ENCODE data around the gene HHIPL1. TPM values are rescaled to one million over a fixed set of nuclear protein-coding genes. Genes with fewer than 3 reads are reported as not detected.
"Not testable (repeated sequence)": the region's sequence is repeated elsewhere in the genome, so short reads cannot be mapped to it uniquely, and the experiment has no call there.

Gene HHIPL1
- total RNA-seq, 1 donor from 2014 or later = 2.5 TPM

GRCh38 chr14:99633141-99633540, 11.8 kb upstream of the HHIPL1 start:
- no peak for DNase-seq (ENCODE audit: low read depth, low spot score)
- Mint-ChIP-seq H3K9me3 (no peaks in the 10 kb centered on the region), H3K36me3 (ENCODE audit: low read depth) (no peaks in the 10 kb centered on the region), H3K27me3 (ENCODE audit: low read depth) (no peaks in the 10 kb centered on the region), H3K27ac (ENCODE audit: unreplicated experiment) (no peak overlapping the region), H3K4me3 (no peak overlapping the region), H3K4me1 (peaks cover 9% of the 10 kb centered on the region)
- TF ChIP-seq, protein P1, sequence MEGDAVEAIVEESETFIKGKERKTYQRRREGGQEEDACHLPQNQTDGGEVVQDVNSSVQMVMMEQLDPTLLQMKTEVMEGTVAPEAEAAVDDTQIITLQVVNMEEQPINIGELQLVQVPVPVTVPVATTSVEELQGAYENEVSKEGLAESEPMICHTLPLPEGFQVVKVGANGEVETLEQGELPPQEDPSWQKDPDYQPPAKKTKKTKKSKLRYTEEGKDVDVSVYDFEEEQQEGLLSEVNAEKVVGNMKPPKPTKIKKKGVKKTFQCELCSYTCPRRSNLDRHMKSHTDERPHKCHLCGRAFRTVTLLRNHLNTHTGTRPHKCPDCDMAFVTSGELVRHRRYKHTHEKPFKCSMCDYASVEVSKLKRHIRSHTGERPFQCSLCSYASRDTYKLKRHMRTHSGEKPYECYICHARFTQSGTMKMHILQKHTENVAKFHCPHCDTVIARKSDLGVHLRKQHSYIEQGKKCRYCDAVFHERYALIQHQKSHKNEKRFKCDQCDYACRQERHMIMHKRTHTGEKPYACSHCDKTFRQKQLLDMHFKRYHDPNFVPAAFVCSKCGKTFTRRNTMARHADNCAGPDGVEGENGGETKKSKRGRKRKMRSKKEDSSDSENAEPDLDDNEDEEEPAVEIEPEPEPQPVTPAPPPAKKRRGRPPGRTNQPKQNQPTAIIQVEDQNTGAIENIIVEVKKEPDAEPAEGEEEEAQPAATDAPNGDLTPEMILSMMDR (conservative IDR thresholded peaks at IDR 0.05) = no peak

DNA sequence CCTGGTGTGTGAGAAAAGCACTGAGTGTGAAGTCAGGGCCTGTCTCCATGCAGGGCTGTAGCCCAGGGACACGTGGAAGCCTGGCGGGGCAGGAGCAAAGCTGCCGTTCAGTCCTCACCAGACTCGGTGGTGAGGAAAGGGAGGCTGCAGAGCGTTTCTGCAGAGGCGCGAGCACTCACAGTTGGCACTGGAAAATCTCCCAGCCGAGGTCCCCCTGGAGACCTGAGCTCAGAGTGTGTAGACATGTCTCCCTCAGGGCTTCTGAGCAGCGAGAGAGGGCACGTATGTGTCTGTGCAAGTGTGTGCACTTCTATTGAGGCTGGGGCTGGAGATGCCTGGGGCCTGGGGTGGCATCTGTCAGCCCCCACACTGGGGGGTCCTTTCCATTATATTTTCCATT, 11.0 kb upstream of the HHIPL1 start:
- TF ChIP-seq, protein P1 (conservative IDR thresholded peaks at IDR 0.05) = no peak
- peaks cover 6% of the 10 kb centered on the region for H3K4me1 Mint-ChIP-seq
- no peak overlapping the region for H3K27ac Mint-ChIP-seq (ENCODE audit: unreplicated experiment)

DNA sequence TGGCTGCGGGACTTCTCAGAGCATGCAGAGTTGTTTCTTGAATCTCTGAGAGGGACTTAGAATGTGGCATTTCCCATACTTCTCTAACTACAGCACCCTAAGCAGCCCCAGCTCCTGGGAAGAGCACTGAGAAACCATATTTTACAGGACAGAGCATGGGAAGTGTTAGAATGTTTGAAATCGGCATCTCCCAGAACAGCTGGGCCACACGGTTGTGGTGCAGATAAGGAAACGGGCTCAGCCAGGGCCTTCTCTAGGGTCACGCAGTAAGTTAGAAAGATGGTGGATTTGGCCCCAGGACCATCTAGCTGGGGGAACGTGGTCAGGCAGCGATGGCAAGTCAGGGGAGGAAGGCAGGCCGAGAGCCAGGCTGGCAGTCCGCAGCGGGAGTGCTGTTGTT, 10.5 kb upstream of the HHIPL1 start:
- Mint-ChIP-seq H3K9me3 (no peaks in the 10 kb centered on the region), H3K27ac (ENCODE audit: unreplicated experiment) (peak overlapping the region; percentile 58), H3K4me1 (peaks cover 4% of the 10 kb centered on the region), H3K4me3 (no peak overlapping the region), H3K36me3 (ENCODE audit: low read depth) (no peaks in the 10 kb centered on the region), H3K27me3 (ENCODE audit: low read depth) (no peaks in the 10 kb centered on the region)
- DNase-seq (ENCODE audit: low read depth, low spot score) = no peak
- TF ChIP-seq, protein P1 (conservative IDR thresholded peaks at IDR 0.05) = no peak

More for the DNA sequence above, 11.0 kb upstream of the HHIPL1 start:
- Mint-ChIP-seq H3K27me3 (ENCODE audit: low read depth) (no peaks in the 10 kb centered on the region), H3K4me3 (no peak overlapping the region), H3K9me3 (no peaks in the 10 kb centered on the region), H3K36me3 (ENCODE audit: low read depth) (no peaks in the 10 kb centered on the region)
- no peak for DNase-seq (ENCODE audit: low read depth, low spot score)

DNA sequence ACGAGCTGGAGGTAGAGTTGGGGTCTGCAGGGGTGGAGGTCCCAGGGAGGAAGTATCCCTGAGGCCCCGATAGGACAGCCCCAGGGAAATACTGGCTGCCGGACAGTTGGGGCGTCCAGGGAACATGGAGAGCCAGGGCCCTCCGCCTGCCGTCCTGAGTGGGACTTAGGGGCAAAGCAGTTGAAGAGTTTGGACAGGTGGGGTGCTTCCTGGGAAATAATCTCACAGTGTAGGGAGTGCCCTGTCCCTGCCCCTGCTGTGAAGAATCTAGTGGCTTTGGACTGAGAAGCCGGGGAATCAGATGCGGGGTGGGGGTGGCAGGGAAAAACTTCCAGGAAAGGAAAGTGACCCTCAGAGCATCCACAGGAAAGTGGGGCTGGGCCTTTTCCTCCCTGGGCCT, 9.8 kb upstream of the HHIPL1 start:
- TF ChIP-seq, protein P1 (conservative IDR thresholded peaks at IDR 0.05) = no peak
- H3K9me3 Mint-ChIP-seq = no peaks in the 10 kb centered on the region
- H3K36me3 Mint-ChIP-seq (ENCODE audit: low read depth) = no peaks in the 10 kb centered on the region
- no peak for DNase-seq (ENCODE audit: low read depth, low spot score)
- H3K4me3 Mint-ChIP-seq = no peak overlapping the region
- no peaks in the 10 kb centered on the region for H3K27me3 Mint-ChIP-seq (ENCODE audit: low read depth)
- H3K27ac Mint-ChIP-seq (ENCODE audit: unreplicated experiment) = no peak overlapping the region
- H3K4me1 Mint-ChIP-seq = peaks cover 4% of the 10 kb centered on the region

GRCh38 chr14:99636487-99636886, 8.4 kb upstream of the HHIPL1 start:
- DNase-seq (ENCODE audit: low read depth, low spot score) = no peak
- H3K4me3 Mint-ChIP-seq = no peak overlapping the region
- no peak overlapping the region for H3K27ac Mint-ChIP-seq (ENCODE audit: unreplicated experiment)
- H3K27me3 Mint-ChIP-seq (ENCODE audit: low read depth) = no peaks in the 10 kb centered on the region
- H3K4me1 Mint-ChIP-seq = peaks cover 4% of the 10 kb centered on the region
- TF ChIP-seq, protein P1 (conservative IDR thresholded peaks at IDR 0.05) = no peak
- no peaks in the 10 kb centered on the region for H3K36me3 Mint-ChIP-seq (ENCODE audit: low read depth)
- no peaks in the 10 kb centered on the region for H3K9me3 Mint-ChIP-seq

DNA sequence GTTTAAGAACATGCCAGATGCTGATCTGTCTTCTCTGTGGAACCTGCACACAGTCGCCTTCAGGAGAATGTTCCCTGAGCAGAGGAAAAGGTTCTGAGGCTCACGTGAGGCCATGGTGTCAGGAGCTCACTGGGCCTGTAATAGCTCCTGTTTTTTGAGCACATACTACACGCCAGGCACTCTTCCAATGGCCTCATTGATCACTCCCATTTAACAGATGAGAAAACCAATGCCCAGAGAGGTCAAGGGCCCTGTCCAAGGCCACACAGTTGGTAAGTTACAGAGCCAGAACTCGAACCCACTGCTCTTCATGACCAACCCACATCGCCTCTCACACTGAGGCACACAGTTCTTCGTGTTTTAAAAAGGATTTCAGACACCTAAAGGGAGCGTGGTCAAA, 7.3 kb upstream of the HHIPL1 start:
- Mint-ChIP-seq H3K36me3 (ENCODE audit: low read depth) (no peaks in the 10 kb centered on the region), H3K27me3 (ENCODE audit: low read depth) (no peaks in the 10 kb centered on the region), H3K27ac (ENCODE audit: unreplicated experiment) (peak overlapping the region; percentile 4), H3K9me3 (no peaks in the 10 kb centered on the region), H3K4me1 (peaks cover 2% of the 10 kb centered on the region), H3K4me3 (no peak overlapping the region)
- TF ChIP-seq, protein P1 (conservative IDR thresholded peaks at IDR 0.05) = no peak
- no peak for DNase-seq (ENCODE audit: low read depth, low spot score)

- H3K4me1 Mint-ChIP-seq; DNase-seq (ENCODE audit: low read depth, low spot score); H3K27me3 Mint-ChIP-seq (ENCODE audit: low read depth); H3K4me3 Mint-ChIP-seq; H3K27ac Mint-ChIP-seq (ENCODE audit: unreplicated experiment); H3K36me3 Mint-ChIP-seq (ENCODE audit: low read depth); H3K9me3 Mint-ChIP-seq: not testable (repeated sequence)
These were observed 2.2 kb upstream of the HHIPL1 start for GRCh38 chr14:99642771-99643170.
